RWPE1 (cell line): ENCODE measurements around the gene EGFL8.

Experiments
- CTCF ChIA-PET: fragments of 350-600 bp; sonication (Branson Sonifier 250); formaldehyde crosslinking; extraction: SDS; loops from one replicate; lab custom pipeline; 2021; lab: Yijun Ruan, JAX
- POLR2A ChIA-PET: fragments of 400-600 bp; formaldehyde crosslinking; extraction: SDS; loops from one replicate; lab custom pipeline; 2020; ENCODE audit warnings: antibody characterized with exemption; ENCODE audit not compliant: low non-redundant PET; lab: Yijun Ruan, JAX
- DNase-seq: peaks from one replicate; pipeline ENCODE4 v3.0.0; 2012; ENCODE audit warnings: low spot score
- H3K27ac ChIP-seq: fragments of 450-650 bp; 2 replicates; pipeline ENCODE4 v1.5.1; 2017
- TF ChIP-seq, protein P1 (sequence below): fragments of 450-650 bp; conservative IDR thresholded peaks from 2 replicates; pipeline ENCODE4 v1.5.1; 2017; ENCODE audit warnings: low read depth, mild to moderate bottlenecking

Gene EGFL8

DNA sequence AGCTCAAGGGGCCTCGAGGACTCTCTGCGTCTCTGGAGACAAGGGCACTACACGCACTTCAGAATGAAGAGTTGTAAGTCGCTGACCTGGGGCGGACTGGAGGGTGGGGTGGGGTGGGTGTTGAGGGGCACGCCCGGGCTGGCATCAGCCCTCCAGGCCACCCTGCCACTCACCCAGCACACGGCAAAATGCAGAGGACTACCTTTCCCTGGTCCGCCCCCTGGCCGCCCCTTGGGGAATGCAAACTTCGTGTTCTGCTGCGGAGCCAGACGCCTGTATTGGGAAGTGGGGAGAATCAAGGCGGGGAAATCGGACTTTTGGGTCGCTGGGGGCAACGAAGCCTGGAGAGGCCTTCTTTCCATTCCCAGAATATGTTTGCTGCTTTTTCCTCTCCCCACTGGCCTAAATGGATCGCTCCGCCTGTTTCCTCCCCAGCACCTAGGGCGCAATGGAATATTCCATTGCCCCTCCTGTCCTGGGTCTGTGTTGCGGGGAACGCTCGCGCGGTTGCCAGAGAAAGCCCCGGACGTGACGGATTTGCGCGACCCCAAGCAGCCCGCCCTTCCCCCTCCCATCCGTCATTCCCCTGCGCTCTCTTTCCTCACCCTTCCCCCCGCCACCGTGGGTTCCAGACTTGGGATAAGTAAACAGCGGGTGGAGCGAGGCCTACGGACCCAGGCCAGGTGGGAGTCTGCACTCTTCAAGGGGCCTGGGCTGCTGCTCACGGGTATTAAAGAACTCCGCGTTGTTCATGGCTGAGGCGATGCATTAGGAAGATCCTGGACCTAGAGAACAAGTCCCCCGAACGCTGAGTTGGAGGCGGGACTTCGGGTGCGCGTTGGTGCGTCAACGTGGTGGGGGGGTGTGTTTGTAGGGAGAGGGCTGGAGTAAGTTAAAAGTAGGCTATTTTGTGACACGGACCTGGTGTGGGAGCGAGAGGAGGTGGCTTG, 10.6 kb upstream of the EGFL8 start, which contains the start of gene PPT2:
PPT2 (plus strand) TSS at position 578 of the 950 bp plus-strand sequence. CDS start 454 bp downstream, outside the sequence.
- DNase-seq: peak; percentile 91
- POLR2A ChIA-PET: interaction anchor here (1.0 kb wide), 1 partner anchor 35 kb away, joined by 3 read pairs; no protein-coding TSS in a partner anchor
- CTCF ChIA-PET: interaction anchor here (0.6 to 1.7 kb wide), 6 partner anchors 20 to 180 kb away, joined by 3 to 22 read pairs (median 4); no protein-coding TSS in a partner anchor
- H3K27ac ChIP-seq: peak within 1 kb of the TSS; percentile 97
- TF ChIP-seq, protein P1, sequence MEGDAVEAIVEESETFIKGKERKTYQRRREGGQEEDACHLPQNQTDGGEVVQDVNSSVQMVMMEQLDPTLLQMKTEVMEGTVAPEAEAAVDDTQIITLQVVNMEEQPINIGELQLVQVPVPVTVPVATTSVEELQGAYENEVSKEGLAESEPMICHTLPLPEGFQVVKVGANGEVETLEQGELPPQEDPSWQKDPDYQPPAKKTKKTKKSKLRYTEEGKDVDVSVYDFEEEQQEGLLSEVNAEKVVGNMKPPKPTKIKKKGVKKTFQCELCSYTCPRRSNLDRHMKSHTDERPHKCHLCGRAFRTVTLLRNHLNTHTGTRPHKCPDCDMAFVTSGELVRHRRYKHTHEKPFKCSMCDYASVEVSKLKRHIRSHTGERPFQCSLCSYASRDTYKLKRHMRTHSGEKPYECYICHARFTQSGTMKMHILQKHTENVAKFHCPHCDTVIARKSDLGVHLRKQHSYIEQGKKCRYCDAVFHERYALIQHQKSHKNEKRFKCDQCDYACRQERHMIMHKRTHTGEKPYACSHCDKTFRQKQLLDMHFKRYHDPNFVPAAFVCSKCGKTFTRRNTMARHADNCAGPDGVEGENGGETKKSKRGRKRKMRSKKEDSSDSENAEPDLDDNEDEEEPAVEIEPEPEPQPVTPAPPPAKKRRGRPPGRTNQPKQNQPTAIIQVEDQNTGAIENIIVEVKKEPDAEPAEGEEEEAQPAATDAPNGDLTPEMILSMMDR: no peak

DNA sequence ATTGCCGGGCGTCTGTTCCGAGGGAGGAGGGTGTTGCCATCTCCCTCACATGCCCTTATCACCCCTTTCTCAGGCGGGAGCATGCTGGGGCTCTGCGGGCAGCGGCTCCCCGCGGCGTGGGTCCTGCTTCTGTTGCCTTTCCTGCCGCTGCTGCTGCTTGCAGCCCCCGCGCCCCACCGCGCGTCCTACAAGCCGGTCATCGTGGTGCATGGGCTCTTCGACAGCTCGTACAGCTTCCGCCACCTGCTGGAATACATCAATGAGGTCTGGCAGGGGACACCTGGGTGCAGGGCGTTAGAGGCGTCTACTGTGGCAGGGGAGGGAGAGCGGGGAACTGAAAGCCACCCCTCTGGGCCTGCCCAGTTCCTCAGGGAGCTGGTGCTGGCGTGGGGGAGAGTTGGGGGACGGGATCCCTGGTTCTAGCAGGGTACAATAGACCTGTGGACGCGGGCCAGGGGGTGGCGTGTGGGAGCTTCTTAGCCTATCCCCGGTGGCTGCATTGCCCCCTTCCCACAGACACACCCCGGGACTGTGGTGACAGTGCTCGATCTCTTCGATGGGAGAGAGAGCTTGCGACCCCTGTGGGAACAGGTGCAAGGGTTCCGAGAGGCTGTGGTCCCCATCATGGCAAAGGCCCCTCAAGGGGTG, 9.8 kb upstream of the EGFL8 start:
- DNase-seq: peak; percentile 67
- peak overlapping the region; percentile 97 for H3K27ac ChIP-seq
- CTCF ChIA-PET: interaction anchor here (0.5 to 1.3 kb wide), 9 partner anchors 14 to 1513 kb away, joined by 3 to 22 read pairs (median 3); no protein-coding TSS in a partner anchor
- TF ChIP-seq, protein P1: peak; percentile 70
- POLR2A ChIA-PET: interaction anchor here (1.0 kb wide), 1 partner anchor 36 kb away, joined by 3 read pairs; no protein-coding TSS in a partner anchor

DNA sequence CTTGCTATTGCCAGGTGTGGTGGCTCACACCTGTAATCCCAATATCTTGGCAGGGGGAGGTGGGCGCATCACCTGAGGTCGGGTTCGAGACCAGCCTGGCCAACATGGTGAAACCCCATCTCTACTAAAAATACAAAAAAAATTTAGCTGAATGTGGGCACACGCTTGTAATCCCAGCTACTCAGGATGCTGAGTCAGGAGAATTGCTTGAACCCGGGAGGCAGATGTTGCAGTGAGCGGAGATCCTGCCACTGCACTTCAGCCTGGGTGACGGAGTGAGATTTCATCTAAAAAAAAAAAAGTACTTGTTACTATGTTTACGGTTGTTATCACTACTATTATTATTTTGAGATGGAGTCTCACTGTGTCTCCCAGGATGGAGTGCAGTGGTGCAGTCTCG, 7.5 kb upstream of the EGFL8 start:
- H3K27ac ChIP-seq: no peak overlapping the region
- CTCF ChIA-PET: no interaction called here
- no peak for DNase-seq
- TF ChIP-seq, protein P1: no peak
- POLR2A ChIA-PET: no interaction called here

DNA sequence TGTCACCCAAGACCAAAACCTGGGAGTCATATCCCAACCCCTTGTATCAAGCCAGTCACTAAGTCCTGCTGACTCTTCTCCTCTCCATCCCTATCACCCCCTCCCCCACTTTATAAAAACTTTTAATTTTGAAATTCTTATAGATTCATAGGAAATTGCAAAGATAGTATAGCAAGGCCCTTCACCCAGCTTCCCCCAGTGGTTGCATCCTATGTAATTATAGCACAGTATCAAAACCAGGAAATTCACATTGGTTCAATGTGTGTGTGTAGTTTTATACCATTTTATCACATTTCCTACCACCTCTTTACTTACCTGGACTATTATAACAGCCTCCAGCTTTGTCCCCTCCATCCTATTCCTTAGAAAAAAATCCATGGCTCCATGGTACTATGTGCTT, 6.3 kb upstream of the EGFL8 start:
- TF ChIP-seq, protein P1: no peak
- POLR2A ChIA-PET: no interaction called here
- no peak overlapping the region for H3K27ac ChIP-seq
- DNase-seq: no peak
- CTCF ChIA-PET: no interaction called here

DNA sequence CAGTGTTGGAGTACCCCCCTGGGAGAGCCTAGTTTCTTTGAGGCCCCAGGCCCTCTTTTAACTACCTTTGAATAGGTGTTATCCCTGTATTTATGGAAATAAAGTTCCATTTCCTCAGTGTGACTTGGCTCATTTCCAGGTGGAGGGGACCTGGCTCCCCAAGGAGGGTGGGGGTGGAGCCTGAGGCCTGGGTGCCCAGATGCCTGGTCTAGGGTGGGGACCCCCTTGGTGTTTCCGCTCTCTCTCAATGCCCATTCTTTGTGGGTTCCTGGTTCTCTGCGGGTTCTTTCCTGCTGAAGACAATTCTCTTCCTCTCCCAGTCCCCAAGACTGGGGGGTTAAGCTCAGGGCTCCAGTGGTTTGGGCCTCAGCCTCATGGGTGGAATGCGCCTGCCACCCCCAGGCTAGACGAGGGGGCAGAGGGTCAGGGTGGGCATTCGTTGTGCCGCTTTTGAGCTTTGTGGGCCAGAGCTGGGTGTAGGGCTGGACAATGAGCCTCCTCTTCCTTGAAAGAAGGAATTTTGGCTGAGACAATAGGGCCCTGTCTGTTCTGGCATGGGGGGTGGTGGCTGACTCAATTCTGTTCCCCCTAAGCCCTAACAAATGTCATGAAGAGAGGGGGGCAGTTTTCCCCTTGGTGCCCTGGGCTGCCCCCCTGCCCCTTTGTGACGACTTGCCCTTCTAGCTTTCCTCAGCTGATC, 686 bp upstream of the EGFL8 start:
- DNase-seq: no peak
- POLR2A ChIA-PET: no interaction called here
- TF ChIP-seq, protein P1: no peak
- CTCF ChIA-PET: interaction anchor here (0.9 kb wide), 1 partner anchor 28 kb away, joined by 3 read pairs; no protein-coding TSS in a partner anchor
- peak overlapping the region; percentile 9; the same call in 1 of the 2 replicates for H3K27ac ChIP-seq
